GM12801 (cell line): ENCODE data around the gene LGR4.

Source experiments
- CTCF ChIP-seq: IDR thresholded peaks from one replicate; pipeline ENCODE4 v1.5.1; 2011; ENCODE audit warnings: control low read depth; ENCODE audit not compliant: insufficient read length; ENCODE audit errors: extremely low read depth

Gene LGR4

DNA sequence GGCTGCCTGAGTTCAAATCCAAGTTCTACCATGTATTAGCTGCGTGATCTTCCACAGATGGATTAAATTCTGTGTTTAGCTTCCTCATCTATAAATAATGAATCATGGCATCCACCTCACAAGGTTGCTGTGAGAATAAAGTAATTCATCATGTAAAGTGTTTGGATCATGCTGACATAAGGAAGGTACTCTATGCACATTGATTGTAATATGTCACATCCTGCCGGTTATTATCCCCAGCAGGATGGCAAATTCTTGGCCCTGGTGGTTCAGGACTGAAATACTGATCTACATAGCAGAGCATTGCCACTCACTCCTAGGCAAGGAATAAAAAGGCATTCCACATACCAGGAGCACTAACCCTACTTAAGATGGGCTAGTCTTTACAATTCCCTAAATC lies 40.8 kb downstream of the LGR4 start:
- no peak for TF ChIP-seq CTCF

DNA sequence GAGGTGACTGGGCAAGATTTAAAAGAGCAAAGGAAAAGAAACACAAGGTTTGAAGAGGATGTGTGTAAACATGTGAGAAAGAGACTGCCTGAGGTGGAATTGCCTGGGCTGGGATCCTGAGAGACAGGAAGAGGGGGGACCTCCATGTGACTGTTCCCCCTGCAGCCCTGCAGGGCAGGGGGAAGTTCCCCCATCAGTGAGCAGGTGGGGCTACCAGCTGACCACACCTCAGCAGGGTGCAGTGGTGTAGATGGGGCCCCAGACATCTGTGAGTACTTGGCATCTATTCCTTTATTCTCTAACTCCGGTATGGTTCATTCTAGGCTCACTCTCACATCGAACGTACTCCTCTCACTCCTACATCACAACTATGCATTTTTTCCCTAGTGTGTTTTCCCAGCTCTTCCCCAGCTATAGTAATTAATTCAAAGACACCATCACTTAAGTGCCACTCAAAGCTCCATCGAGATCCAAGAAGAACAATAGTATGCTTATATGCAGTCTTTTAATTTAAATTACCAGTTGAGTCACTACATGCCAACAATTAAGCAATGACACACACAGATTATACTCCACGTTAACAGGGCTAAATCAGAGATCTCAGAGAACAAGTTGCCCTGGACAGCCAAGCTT lies 42.7 kb downstream of the LGR4 start:
- TF ChIP-seq CTCF, result no peak

DNA sequence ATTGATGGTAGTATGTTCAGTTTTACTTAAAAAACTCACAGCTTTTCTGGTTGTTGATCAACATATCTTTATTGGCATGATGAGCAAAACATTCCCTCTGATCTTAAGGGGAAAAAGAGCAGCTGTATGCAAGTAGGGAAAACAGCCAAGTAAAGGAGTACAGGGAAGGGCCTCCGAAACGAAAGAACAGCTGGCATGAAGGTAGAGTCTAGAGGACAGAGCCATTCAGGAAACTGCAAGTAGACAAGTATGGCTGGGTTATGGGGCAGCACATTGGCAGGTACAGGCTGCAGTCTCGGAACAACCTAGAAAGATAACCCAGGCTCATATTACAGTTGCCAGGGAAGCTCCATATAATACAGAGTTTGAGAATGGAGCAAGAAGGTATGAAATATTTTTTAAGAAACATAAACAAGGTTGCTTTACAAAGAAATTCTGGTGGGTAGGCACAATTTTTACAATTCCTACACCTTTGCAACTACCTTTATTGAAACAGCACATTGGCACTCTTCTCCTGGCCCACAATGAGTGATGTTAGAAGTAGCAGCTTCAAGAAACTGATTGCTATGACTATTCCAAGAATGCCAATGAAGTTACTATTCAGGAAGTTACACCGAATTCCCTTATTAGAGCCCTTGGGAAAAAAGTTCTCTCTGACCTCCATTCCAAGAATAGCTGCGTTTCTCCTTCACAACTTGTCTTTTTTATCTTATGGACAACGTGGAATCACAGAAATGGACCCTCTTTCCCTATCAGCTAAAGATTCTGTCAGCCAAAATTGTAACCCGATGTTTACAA lies 45.2 kb downstream of the LGR4 start:
- TF ChIP-seq CTCF, result no peak

GRCh38 chr11:27425814-27426213 lies 46.8 kb downstream of the LGR4 start:
- no peak for TF ChIP-seq CTCF

DNA sequence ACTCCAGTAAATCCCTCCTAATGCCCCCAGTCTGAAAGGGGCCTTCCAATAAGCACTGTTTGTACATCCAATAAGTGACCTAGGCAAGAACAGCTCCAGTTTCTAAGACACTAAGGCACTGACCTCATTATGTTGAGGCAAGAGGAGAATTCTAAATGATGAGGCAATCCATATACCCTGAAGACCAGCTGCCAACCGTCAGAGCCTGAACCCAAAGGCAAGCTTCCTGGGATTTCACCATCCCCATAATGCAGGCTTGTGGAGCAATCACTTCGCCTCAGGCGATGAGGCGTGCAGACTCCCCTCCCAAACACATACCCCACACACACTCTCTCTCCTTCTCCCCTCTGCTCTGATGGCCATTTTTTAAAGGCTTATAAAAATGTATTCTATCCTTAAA lies 49.5 kb downstream of the LGR4 start:
- no peak for TF ChIP-seq CTCF

DNA sequence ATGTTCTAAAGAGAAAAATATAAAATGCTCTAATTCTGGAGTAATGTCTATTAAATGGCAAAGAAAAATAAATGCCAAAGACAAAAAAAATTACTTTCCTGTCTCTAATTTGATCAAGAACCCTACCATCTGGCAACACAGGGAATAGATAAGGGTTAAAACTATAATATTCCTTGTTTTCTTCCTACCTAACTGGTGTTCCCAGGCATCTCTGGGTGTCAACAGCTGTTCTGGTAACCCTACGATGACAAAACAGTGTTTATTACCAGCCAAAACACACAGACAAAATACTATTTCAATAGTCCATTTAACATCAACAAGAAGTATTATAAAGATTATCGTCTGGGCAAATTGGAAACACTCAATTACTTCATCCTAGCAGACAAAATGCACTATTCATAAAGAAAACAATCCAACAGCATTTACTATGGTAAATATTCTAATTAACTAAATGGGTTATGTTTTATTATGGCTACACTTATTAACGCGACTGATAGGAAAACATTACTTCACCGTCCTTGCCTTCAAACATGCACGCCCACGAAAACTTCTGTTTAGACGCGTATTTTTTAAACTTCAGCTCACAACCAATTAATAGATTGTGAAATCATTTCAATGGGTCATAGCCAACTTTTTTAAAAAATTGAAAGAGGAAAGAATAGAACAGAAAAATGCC lies 50.6 kb downstream of the LGR4 start:
- TF ChIP-seq CTCF, result no peak

DNA sequence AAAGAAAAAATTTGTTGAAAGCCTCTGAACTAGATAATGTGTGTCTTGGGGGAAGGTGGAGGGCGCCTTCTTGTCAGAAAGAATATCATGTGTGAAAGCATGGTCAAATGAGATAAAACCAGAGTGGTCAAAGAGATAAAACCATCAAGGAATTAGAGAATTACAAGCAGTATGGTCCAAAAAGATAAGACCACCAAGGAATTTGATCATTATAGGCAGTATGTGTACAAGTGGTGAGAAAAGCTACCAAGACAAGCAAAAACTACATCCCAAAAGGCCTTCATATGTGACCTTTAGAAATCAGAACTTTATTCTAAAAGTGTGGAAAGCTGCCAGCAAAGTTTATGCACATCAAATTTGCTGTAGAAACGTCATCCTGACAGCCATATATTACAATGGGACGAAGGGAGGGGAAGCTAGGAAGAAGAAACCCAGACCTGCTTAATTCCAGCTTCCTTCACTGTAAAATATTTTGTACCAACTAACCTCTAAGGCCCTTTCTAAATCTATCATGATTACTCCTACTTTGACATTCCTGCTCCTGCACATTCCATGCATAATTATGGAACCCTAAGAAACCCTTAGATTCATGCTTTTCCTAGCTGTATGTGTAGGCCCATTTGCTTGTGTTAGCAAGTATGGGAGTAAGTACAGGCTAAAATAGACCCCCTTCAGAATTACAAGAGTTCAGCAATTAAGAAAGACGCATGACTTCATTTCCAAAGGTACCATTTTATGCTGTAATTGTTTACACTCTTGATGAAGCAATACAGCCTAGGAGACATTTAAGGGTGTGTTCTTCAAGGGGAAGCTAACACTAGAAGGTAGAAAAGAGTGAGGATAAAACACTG lies 51.6 kb downstream of the LGR4 start:
- no peak for TF ChIP-seq CTCF
